ENCODE results near the gene DDX1.

Gene DDX1

DNA sequence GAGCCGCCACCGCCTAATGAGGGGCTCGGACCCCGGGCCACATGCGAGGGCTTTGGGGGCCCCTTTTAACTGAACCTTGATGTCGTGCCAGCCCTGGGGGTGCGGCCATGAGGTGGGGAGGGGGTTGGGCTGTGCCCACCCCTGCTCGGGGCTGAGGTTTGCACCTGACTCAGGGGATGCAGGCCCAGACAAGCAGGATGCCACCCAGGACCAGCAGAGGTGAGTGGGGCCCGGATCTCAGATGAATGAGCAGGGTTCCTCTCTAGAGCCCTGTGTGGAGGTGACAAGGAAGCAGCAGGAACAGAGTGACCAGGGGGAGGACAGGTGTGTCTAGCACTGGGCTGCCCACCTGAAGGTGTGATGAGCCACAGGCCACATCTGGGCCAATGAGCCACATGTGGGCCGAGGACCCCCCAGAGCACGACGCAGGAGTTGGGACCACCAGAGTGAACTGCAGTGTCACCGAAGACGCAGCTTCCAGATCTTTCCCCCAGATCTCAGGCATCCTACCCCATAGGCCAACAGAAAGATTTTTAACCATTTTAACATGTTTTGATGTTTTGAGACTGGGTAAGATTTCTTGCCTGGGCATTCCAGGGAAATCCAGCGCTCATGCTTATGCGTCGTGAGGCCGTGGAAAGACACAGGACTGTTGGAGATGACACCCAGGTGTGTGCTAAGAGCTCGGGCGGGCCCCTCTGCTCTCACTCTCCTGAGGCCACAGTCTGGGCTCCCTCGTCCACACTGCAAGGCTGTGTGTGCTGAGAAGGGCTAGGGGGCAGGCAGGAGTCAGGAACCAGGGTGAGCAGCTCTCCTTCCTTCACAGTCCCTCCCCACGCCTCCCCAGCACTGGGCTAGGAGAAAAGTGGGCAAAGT, 73.6 kb downstream of the DDX1 start:
- DNase-seq = no peak

GRCh38 chr2:15665943-15666460, 74.3 kb downstream of the DDX1 start:
- DNase-seq = no peak

- DNase-seq = no peak
These were observed 75.5 kb downstream of the DDX1 start for GRCh38 chr2:15666861-15667808.

- DNase-seq = no peak
These were observed 76.3 kb downstream of the DDX1 start for GRCh38 chr2:15667809-15668556.

- DNase-seq = no peak
These were observed 77.1 kb downstream of the DDX1 start for GRCh38 chr2:15668611-15669305.

DNA sequence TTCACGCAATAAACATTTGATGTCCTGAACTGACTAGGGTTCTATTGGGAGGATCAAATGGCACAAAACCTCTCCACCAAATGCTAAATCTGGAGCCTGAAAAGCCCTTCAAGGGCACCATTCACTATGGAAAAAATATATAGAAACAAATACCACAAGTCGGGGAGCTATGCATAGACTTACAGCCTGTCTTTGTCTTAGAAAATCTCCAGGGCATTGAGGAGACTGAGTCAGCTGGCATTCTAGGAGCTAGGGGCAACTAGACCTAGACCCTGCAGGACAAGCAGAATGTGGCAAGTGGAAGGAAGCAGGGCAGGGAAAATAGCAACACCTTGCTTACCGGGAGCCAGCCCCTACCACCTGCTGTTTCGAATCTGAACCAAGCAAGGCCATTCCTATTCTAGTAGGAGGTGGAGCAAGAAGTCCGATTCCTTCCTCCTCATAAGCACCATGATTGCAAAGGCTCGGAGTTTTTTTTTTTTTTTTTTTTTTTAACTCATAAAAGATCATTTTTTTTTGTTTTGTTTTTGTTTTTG, 77.8 kb downstream of the DDX1 start:
- no peak for DNase-seq

- no peak for DNase-seq
These were observed 78.8 kb downstream of the DDX1 start for GRCh38 chr2:15670469-15670868.

- no peak for DNase-seq
These were observed 79.3 kb downstream of the DDX1 start for GRCh38 chr2:15670981-15671380.

DNA sequence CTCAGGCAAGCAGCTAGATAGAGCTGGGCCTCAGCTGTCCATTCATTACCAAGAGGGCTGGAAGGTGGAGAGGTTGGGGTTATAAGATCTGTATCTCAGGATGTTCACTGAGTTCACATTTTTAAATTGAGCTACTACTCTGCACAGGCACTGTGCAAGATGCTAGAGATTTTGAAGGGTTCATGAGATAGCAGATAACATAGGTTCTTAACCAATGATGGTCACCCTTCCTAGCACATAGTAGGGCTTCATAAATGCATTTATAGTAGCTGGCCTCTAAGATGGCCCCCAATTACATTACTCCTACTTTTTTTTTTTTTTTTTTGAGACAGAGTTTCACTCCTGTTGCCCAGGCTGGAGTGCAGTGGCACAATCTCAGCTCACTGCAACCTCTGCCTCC, 79.7 kb downstream of the DDX1 start:
- no peak for DNase-seq

GRCh38 chr2:15671842-15672815, 80.5 kb downstream of the DDX1 start:
- no peak for DNase-seq

GRCh38 chr2:15672961-15673918, 81.6 kb downstream of the DDX1 start:
- DNase-seq = no peak

- DNase-seq = no peak
These were observed 82.4 kb downstream of the DDX1 start for GRCh38 chr2:15673919-15674636.

GRCh38 chr2:15674637-15675455, 83.2 kb downstream of the DDX1 start:
- no peak for DNase-seq

DNA sequence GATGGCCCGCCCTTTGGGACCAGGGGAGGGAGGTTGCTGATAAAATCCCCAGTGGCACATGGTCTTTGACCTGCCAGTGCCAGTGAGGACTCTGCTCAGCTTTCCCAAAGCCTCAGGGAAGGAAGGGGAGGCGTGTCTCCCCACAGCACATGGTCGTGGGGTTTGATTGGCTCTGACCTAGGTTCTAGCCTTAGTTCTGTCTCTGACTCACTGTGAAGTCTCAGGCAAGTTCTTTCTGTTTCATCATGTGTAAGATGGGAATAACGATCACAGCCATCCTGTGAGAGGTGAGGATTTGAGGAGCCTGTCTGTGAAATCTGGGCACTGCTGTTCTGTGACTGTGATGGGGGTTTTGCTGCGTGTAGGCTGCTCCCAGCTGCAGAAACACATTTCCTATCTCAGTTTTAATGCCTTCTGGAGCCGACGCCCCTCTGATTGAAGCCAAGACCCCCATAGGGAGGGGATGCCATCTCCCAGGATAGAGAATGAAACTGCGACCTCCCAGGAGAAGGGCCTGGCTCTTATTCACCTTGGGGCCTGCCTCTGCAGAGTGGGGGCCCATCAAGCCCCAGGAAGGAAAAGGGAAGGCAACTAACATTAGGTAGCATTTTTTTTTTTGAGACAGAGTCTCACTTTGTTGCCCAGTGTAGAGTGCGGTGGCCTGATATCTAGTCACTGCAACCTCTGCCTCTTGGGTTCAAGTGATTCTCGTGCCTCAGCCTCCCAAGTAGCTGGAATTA, 84.0 kb downstream of the DDX1 start:
- DNase-seq = no peak

- no peak for DNase-seq
These were observed 85.6 kb downstream of the DDX1 start for GRCh38 chr2:15677141-15677843.

- no peak for DNase-seq
These were observed 86.7 kb downstream of the DDX1 start for GRCh38 chr2:15678346-15678745.
